HepG2 (cell line): ENCODE measurements around the gene PTGR3. TPM values are rescaled to one million over a fixed set of nuclear protein-coding genes. Genes with fewer than 3 reads are reported as not detected.
A peak's percentile ranks its signal among the peaks of the same experiment; 100 is the strongest.

Experiments
- ATAC-seq: fragments of 200-7000 bp; cut with Tn5 transposase; 3 replicates; pipeline ENCODE4 v1.9.1; 2020; ENCODE audit warnings: mild to moderate bottlenecking, moderate library complexity
- BruUV-seq: library from RNA; stranded (reverse); fragments of 400-500 nt; replicated peaks from 2 replicates; lab custom pipeline; 2021; lab: Mats Ljungman, UMichigan
- CTCF ChIA-PET: fragments of 300-600 bp; formaldehyde crosslinking; extraction: SDS; loops from one replicate; lab custom pipeline; 2021; ENCODE audit warnings: low total read pairs, inconsistent platforms, low intra/inter-chr PET ratio; lab: Yijun Ruan, JAX
- POLR2A ChIA-PET: fragments of 350-600 bp; sonication (Branson Sonifier 250); formaldehyde crosslinking; loops from one replicate; lab custom pipeline; 2020; ENCODE audit warnings: antibody characterized with exemption, inconsistent platforms; lab: Yijun Ruan, JAX
- DNase-seq: peaks from one replicate; pipeline ENCODE4 v3.0.0-alpha.2; 2015; ENCODE audit warnings: low spot score
- FAIRE-seq: peaks from 3 replicates; lab custom pipeline; 2011; peaks lifted over from hg19 to GRCh38; lab: Jason Lieb, UNC
- H2AFZ ChIP-seq: one replicate; pipeline ENCODE4 v1.6.1; 2011; ENCODE audit warnings: low read length, inconsistent platforms
- H3K27ac ChIP-seq: fragments of 300-600 bp; 3 replicates; pipeline ENCODE4 v1.8.0; 2011; ENCODE audit warnings: mixed run types, mild to moderate bottlenecking, mixed read lengths, low read length, inconsistent platforms; ENCODE audit not compliant: insufficient read depth; ENCODE audit errors: extremely low read length
- H3K27me3 ChIP-seq, 2 experiments: fragments of 200-600 bp in 1 of 2; 2 replicates in 1 of 2; 3 replicates in 1 of 2; pipeline versions ENCODE4 v1.6.0 to v1.8.0; 2011; ENCODE audit warnings: low read length in 2 of 2, mild to moderate bottlenecking in 2 of 2, moderate library complexity in 2 of 2, inconsistent platforms in 1 of 2; ENCODE audit not compliant: insufficient read depth in 2 of 2, control insufficient read depth in 1 of 2
- H3K36me3 ChIP-seq, 2 experiments: fragments of 200-600 bp in 1 of 2; replicated peaks in 1 of 2; 2 replicates in 1 of 2; 3 replicates in 1 of 2; pipeline versions ENCODE4 v1.5.1 to v1.8.0; 2011; ENCODE audit warnings: low read length in 2 of 2, inconsistent platforms in 1 of 2; ENCODE audit not compliant: insufficient read depth in 2 of 2, control insufficient read depth in 1 of 2
- H3K4me1 ChIP-seq: 2 replicates; pipeline ENCODE4 v1.5.1; 2012; ENCODE audit warnings: low read length, inconsistent platforms; ENCODE audit not compliant: insufficient read depth
- H3K4me2 ChIP-seq: 2 replicates; pipeline ENCODE4 v1.6.0; 2011; ENCODE audit warnings: low read depth, low read length, inconsistent platforms
- H3K4me3 ChIP-seq, 3 experiments: fragments of 200-600 bp in 1 of 3; sonication (generic), shearing (Covaris generic) in 1 of 3; replicated peaks in 1 of 3; 2 replicates each; pipeline ENCODE4 v1.5.1; 2011 to 2016; ENCODE audit warnings: low read length in 3 of 3, inconsistent platforms in 2 of 3, low read depth in 2 of 3, mild to moderate bottlenecking in 2 of 3, control low read depth in 1 of 3, mixed read lengths in 1 of 3; ENCODE audit not compliant: insufficient read depth in 1 of 3
- H3K79me2 ChIP-seq: one replicate; pipeline ENCODE4 v1.6.1; 2011; ENCODE audit warnings: low read length, inconsistent platforms; ENCODE audit not compliant: insufficient read depth
- H3K9ac ChIP-seq: 2 replicates; pipeline ENCODE4 v1.6.0; 2011; ENCODE audit warnings: mild to moderate bottlenecking, low read depth, low read length, inconsistent platforms; ENCODE audit not compliant: insufficient read depth
- H3K9me3 ChIP-seq: 2 replicates; pipeline ENCODE4 v1.5.1; 2012; ENCODE audit warnings: mild to moderate bottlenecking, low read length
- H4K20me1 ChIP-seq: 2 replicates; pipeline ENCODE4 v1.6.0; 2011; ENCODE audit warnings: inconsistent platforms, mild to moderate bottlenecking, low read length, moderate library complexity; ENCODE audit not compliant: insufficient read depth
- HNF4A ChIP-seq: sonication (generic); formaldehyde crosslinking; IDR thresholded peaks from 2 replicates; pipeline ENCODE4 v1.4.0; 2020; ENCODE audit warnings: missing genetic modification reagents
- RXRB ChIP-seq: IDR thresholded peaks from 2 replicates; pipeline ENCODE4 v1.6.1; 2016; ENCODE audit warnings: borderline replicate concordance, missing genetic modification reagents, missing compliant biosample characterization
- SALL1 ChIP-seq: sonication (generic); formaldehyde crosslinking; IDR thresholded peaks from 2 replicates; pipeline ENCODE4 v1.8.0; 2022; ENCODE audit warnings: mild to moderate bottlenecking, missing genetic modification reagents
- ZBTB43 ChIP-seq: sonication (generic); formaldehyde crosslinking; conservative IDR thresholded peaks from 2 replicates; pipeline ENCODE4 v1.4.0; 2020; ENCODE audit warnings: missing genetic modification reagents
- ZNF609 ChIP-seq: sonication (generic); formaldehyde crosslinking; IDR thresholded peaks from 2 replicates; pipeline ENCODE4 v1.4.0; 2020; ENCODE audit warnings: mild to moderate bottlenecking, missing genetic modification reagents, borderline replicate concordance
- whole genome bisulfite sequencing: methylation state at CpG from one replicate; pipeline ENCODE4 v1.1.6; 2017; ENCODE audit warnings: low lambda C conversion rate; 5-methylcytosine and 5-hydroxymethylcytosine counted together
- in situ Hi-C: cut with HindIII; loops from 2 replicates; pipeline ENCODE4 v1.10.0; 2017; ENCODE audit warnings: low pct_unique_long_range_greater_than_20kb; ENCODE audit not compliant: extremely low pct_ligation_motif_present
- intact Hi-C: fragments of 100-400 bp; cut with micrococcal nuclease; formaldehyde crosslinking; loops from one replicate; pipeline ENCODE4 v1.10.0; 2022; ENCODE audit not compliant: unreplicated experiment
- polyA plus RNA-seq, 8 experiments: library from polyadenylated mRNA; depleted of rRNA in 3 of 8; stranded (reverse) in 7 of 8; unstranded in 1 of 8; fragments of >200 nt; fragmentation: Illumina TruSeq in 4 of 8; extraction: Trizol in 4 of 8; gene quantifications; 2 replicates each; pipeline versions ENCODE4 v1.2.1 to v1.2.3, GENCODE V29; 2011 to 2016; ENCODE audit warnings: low read depth in 4 of 8, missing spikeins in 1 of 8, mixed read lengths in 1 of 8; ENCODE audit not compliant: insufficient read depth in 1 of 8
- total RNA-seq, 5 experiments: library from RNA; depleted of rRNA; stranded (reverse); fragments of >200 nt; fragmentation: Illumina TruSeq; extraction: Trizol; gene quantifications; 2 replicates each; pipeline ENCODE4 v1.2.3, GENCODE V29; 2016; ENCODE audit warnings: low read depth in 1 of 5

PTGR3 gene
- total and polyA plus RNA-seq, 2 of the 13 experiments (the other 11 are each of a cell fraction or from before 2014, with no cell fraction given) = 11.5 to 25.3 TPM

- in situ Hi-C loops = loop anchor here (25.0 kb wide), 1 partner anchor 933 kb away; the partner anchor contains the start of gene CYB5A
- FAIRE-seq = no peak
- H3K4me3 ChIP-seq = peak overlapping the region in 2 of 3 experiments; percentile 5 to 24; a peak in 2 of 6 replicates
- peaks cover 31% of the 10 kb centered on the region for H3K79me2 ChIP-seq
- H2AFZ ChIP-seq = no peak overlapping the region
- intact Hi-C loops = no loop called here
- 0 out of 2 replicates have a peak overlapping the region, but pooled peaks have one; percentile 19 for H3K9ac ChIP-seq
- peaks cover 79% of the 10 kb centered on the region for H3K4me1 ChIP-seq
- H3K36me3 ChIP-seq = no peaks in the 10 kb centered on the region
- BruUV-seq = no TSS peak
- CTCF ChIA-PET = no interaction called here
- H4K20me1 ChIP-seq = no peaks in the 10 kb centered on the region
- TF ChIP-seq SALL1 (CRISPR knock-in tag) (peak; percentile 24; the same call in 1 of the 2 replicates), ZNF609 (CRISPR knock-in tag) (no peak), RXRB (0 out of 2 replicates have a peak, but pooled peaks have one; percentile 6), ZBTB43 (CRISPR knock-in tag) (0 out of 2 replicates have a peak, but pooled peaks have one; percentile 27), HNF4A (CRISPR knock-in tag) (0 out of 2 replicates have a peak, but pooled peaks have one; percentile 5)
- TF ChIP-seq, all 625 proteins: peak for 4
- Histone ChIP-seq H3K4me2 (peak overlapping the region; percentile 51), H3K9me3 (no peaks in the 10 kb centered on the region), H3K27me3 (no peaks in the 10 kb centered on the region), H3K27ac (peak overlapping the region; percentile 58)
- WGBS = 55% methylated on average over 11 of the region's 11 CpGs
- ATAC-seq (peak; percentile 40), DNase-seq (peak; percentile 7)
- POLR2A ChIA-PET = no interaction called here
These were observed 10.9 kb upstream of the PTGR3 start for GRCh38 chr18:75219745-75220375.
